Cardiac muscle cell (in vitro differentiated cells and primary cell): Measurements from ENCODE around the gene PRKCZ. TPM values are rescaled to one million over a fixed set of nuclear protein-coding genes. Genes with fewer than 3 reads are reported as not detected.

ENCODE experiments used
- DNase-seq, 2 donors: peaks; one replicate each; pipeline versions ENCODE4 v3.0.0 to v3.0.0-alpha.2; 2010 to 2017; ENCODE audit warnings: low read depth in 1 of 2, low spot score in 1 of 2
- H3K27ac ChIP-seq: fragments of 200-600 bp; sonication (generic); 2 replicates; pipeline ENCODE4 v1.5.1; 2016
- H3K27me3 ChIP-seq: fragments of 200-600 bp; sonication (generic); 2 replicates; pipeline ENCODE4 v1.6.0; 2016; ENCODE audit warnings: control low read depth
- H3K36me3 ChIP-seq: fragments of 200-600 bp; sonication (generic); 2 replicates; pipeline ENCODE4 v1.5.1; 2016; ENCODE audit warnings: control low read depth
- H3K4me1 ChIP-seq: fragments of 200-600 bp; sonication (generic); 2 replicates; pipeline ENCODE4 v1.8.1; 2017; ENCODE audit warnings: low read depth, mild to moderate bottlenecking, mixed run types
- H3K4me3 ChIP-seq: fragments of 200-600 bp; sonication (generic); 2 replicates; pipeline ENCODE4 v1.5.1; 2016; ENCODE audit warnings: mild to moderate bottlenecking
- H3K9me3 ChIP-seq: fragments of 200-600 bp; sonication (generic); 2 replicates; pipeline ENCODE4 v1.5.1; 2017; ENCODE audit warnings: low read depth, mild to moderate bottlenecking, control low read depth
- CTCF ChIP-seq: IDR thresholded peaks from 2 replicates; pipeline ENCODE4 v1.5.1; 2012; ENCODE audit warnings: low read depth, mild to moderate bottlenecking, low read length
- polyA plus RNA-seq: library from polyadenylated mRNA; unstranded; fragments of >200 nt; fragmentation: Nextera tagmentation; extraction: Ambion mirVana; gene quantifications from 2 replicates; pipeline ENCODE4 v1.2.1, GENCODE V29; 2016
- total RNA-seq: library from RNA; depleted of rRNA; stranded (reverse); fragments of >200 nt; gene quantifications from 2 replicates; pipeline ENCODE4 v1.2.3, GENCODE V29; 2016

The PRKCZ gene
- total and polyA plus RNA-seq, 2 experiments from 2014 or later: 44.6 to 50.9 TPM

GRCh38 chr1:2044510-2045319, 5.5 kb upstream of the PRKCZ start:
- H3K27me3 ChIP-seq: peaks cover 8% of the 10 kb centered on the region
- no peaks in the 10 kb centered on the region for H3K36me3 ChIP-seq
- H3K9me3 ChIP-seq: no peaks in the 10 kb centered on the region
- no peak overlapping the region for H3K27ac ChIP-seq
- peak; percentile 67 for TF ChIP-seq CTCF
- H3K4me1 ChIP-seq: no peaks in the 10 kb centered on the region
- H3K4me3 ChIP-seq: no peak overlapping the region
- DNase-seq: peak; percentile 65 to 74

DNA sequence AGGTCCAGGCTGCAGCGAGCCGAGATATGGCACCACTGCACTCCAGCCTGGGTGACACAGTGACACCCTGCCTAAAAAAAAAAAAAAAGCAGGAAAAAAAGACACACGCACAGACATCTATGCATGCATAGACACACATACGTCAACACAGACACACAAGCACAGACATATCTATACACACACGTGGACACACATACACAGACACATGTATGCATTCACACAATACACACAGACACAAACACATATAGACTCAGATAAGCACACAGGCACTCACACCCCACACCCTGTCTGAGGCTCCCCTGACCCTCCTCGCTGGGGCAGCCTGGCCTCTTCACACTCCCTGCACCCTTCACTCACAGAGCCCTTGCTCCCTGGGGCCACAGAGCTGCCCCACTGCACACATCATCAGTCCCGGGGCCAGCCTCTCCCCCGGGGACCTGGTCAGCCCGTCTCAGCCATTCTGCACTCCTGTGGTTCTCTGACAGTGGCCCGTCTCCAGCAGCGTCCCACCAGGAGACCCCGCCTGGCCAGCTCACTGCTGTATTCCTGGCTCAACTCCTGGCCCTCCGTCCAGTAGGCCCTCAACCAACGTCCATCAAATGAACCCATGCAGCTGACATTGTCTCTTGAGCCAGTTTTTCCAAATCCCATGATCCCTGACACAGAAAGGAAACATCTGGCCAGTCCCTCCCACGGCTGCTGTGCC, 4.6 kb upstream of the PRKCZ start:
- H3K36me3 ChIP-seq: no peaks in the 10 kb centered on the region
- H3K4me1 ChIP-seq: no peaks in the 10 kb centered on the region
- peaks cover 8% of the 10 kb centered on the region for H3K27me3 ChIP-seq
- no peaks in the 10 kb centered on the region for H3K9me3 ChIP-seq
- H3K4me3 ChIP-seq: no peak overlapping the region
- TF ChIP-seq CTCF: no peak
- peak in 1 of 2 donors; percentile 39 for DNase-seq
- no peak overlapping the region for H3K27ac ChIP-seq

- peak; percentile 75 for TF ChIP-seq CTCF
- Histone ChIP-seq H3K4me1 (no peaks in the 10 kb centered on the region), H3K4me3 (no peak overlapping the region), H3K27ac (no peak overlapping the region), H3K36me3 (no peaks in the 10 kb centered on the region), H3K27me3 (peaks cover 8% of the 10 kb centered on the region), H3K9me3 (no peaks in the 10 kb centered on the region)
- DNase-seq: peak; percentile 31 to 85
These were observed 3.9 kb upstream of the PRKCZ start for GRCh38 chr1:2046174-2046917.

DNA sequence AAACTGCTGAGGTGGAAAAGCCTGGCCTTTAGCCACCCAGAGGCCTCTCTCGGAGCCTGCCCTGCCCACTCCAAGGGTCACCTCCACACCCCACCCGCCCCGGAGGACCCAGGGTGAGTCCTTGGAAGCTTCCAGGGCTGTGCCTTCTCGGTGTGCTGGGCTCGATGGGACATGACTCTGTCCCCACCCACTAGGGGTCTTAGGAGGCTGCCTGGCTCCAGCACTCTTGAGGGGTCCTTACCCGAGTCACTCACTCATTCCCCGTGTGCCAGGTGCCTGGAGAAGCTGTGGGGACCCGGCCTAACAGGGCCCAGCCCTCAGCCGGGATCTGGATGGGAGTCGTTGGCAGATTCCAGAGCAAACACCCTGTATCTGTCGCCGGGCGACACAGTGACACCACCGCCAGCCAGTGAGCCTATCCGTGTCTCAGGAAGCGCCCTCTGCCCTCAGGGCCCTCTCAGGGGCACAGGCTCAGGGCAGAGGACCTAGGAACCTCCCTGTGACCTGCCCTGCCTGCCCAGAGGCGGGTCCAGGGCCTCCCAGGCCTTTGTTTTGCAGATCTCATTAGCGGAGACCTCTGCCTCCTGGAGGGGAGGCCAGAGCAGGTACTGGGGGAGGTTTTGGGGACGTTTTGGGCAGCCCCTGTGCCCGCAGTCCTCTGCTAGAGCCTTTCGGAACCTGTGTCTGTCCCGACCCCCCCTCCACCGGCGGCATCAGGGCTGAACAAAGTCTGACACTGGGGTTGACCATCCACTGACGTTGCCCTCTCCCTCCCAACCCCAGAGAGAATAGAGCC, 3.1 kb upstream of the PRKCZ start:
- Histone ChIP-seq H3K4me1 (no peaks in the 10 kb centered on the region), H3K27ac (no peak overlapping the region), H3K4me3 (no peak overlapping the region), H3K27me3 (peaks cover 8% of the 10 kb centered on the region), H3K36me3 (no peaks in the 10 kb centered on the region), H3K9me3 (no peaks in the 10 kb centered on the region)
- no peak for TF ChIP-seq CTCF
- DNase-seq: no peak
